SK-N-MC (cell line): Measurements from ENCODE around the gene IFT122.
"Not testable (repeated sequence)": the region's sequence is repeated elsewhere in the genome, so short reads cannot be mapped to it uniquely, and the experiment has no call there.

Source experiments
- DNase-seq: peaks from one replicate; pipeline ENCODE4 v3.0.0-alpha.2; 2011; ENCODE audit warnings: low read depth, low spot score
- H3K27ac ChIP-seq: fragments of 200-600 bp; sonication (generic); 2 replicates; pipeline ENCODE4 v1.5.1; 2016; ENCODE audit warnings: mixed run types
- H3K36me3 ChIP-seq: fragments of 200-600 bp; sonication (generic); 2 replicates; pipeline ENCODE4 v1.6.1; 2017; ENCODE audit warnings: antibody characterized with exemption, low read length, mixed read lengths; ENCODE audit not compliant: insufficient read depth
- H3K4me3 ChIP-seq: fragments of 200-600 bp; sonication (generic); 2 replicates; pipeline ENCODE4 v1.5.1; 2016
- H3K9ac ChIP-seq: fragments of 200-600 bp; sonication (generic); 2 replicates; pipeline ENCODE4 v1.8.0; 2017; ENCODE audit warnings: mixed run types, mixed read lengths; ENCODE audit not compliant: insufficient read length
- H3K9me3 ChIP-seq: fragments of 200-600 bp; sonication (generic); 2 replicates; pipeline ENCODE4 v1.6.1; 2017; ENCODE audit warnings: low read depth, mild to moderate bottlenecking, antibody characterized with exemption, low read length, moderate library complexity, mixed read lengths
- EZH2 ChIP-seq: fragments of 200-600 bp; sonication (generic); IDR thresholded peaks from one replicate; pipeline ENCODE4 v1.6.1; 2017; ENCODE audit warnings: antibody characterized with exemption
- FOXP2 ChIP-seq: optimal IDR thresholded peaks from 2 replicates; pipeline ENCODE3; 2011; ENCODE audit warnings: mild to moderate bottlenecking, moderate library complexity; ENCODE audit not compliant: insufficient read depth; ENCODE audit errors: extremely low read length, control extremely low read depth
- POLR2AphosphoS5 ChIP-seq: IDR thresholded peaks from 2 replicates; pipeline ENCODE4 v1.6.1; 2012; ENCODE audit warnings: mild to moderate bottlenecking, low read depth, low read length, borderline replicate concordance

The IFT122 gene, protein sequence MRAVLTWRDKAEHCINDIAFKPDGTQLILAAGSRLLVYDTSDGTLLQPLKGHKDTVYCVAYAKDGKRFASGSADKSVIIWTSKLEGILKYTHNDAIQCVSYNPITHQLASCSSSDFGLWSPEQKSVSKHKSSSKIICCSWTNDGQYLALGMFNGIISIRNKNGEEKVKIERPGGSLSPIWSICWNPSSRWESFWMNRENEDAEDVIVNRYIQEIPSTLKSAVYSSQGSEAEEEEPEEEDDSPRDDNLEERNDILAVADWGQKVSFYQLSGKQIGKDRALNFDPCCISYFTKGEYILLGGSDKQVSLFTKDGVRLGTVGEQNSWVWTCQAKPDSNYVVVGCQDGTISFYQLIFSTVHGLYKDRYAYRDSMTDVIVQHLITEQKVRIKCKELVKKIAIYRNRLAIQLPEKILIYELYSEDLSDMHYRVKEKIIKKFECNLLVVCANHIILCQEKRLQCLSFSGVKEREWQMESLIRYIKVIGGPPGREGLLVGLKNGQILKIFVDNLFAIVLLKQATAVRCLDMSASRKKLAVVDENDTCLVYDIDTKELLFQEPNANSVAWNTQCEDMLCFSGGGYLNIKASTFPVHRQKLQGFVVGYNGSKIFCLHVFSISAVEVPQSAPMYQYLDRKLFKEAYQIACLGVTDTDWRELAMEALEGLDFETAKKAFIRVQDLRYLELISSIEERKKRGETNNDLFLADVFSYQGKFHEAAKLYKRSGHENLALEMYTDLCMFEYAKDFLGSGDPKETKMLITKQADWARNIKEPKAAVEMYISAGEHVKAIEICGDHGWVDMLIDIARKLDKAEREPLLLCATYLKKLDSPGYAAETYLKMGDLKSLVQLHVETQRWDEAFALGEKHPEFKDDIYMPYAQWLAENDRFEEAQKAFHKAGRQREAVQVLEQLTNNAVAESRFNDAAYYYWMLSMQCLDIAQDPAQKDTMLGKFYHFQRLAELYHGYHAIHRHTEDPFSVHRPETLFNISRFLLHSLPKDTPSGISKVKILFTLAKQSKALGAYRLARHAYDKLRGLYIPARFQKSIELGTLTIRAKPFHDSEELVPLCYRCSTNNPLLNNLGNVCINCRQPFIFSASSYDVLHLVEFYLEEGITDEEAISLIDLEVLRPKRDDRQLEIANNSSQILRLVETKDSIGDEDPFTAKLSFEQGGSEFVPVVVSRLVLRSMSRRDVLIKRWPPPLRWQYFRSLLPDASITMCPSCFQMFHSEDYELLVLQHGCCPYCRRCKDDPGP

DNA sequence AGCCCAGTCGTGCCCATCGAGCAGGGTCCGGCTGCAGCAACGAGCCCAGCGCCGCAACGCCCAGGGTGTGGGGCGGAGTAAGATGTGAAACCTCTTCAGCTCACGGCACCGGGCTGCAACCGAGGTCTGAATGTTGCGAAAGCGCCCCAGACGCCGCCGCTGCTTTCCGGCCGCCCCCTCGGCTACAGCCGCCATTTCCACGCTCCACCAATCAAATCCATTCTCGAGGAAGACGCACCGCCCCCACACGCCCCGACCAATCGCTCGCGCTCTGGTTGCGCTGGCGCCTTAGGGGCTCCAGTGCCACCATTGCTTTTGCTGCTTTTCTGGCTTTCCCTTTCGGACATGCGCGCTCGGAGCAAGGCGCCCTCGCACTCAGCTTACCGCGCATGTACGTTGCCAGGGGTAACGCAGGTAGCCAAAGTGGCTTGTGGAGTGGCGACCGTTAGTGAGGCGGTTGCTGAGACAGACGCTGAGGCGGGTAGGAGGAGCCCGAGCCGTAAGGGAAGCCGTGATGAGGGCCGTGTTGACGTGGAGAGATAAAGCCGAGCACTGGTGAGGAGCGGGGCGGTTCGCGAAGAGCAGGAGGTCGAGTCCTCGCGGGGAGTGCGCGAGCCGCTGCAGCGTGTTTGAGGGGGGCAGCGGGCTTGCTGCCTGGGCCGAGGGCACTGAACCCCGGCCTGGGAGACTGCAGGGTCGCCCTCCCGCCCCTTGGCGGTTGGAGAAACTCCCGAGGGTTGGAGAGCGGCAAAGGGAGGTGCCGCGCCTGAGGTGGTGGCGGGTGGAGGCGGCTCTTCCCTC, at the start of gene IFT122, which contains the start of gene MBD4:
Gene IFT122, plus strand, starts transcription at position 408 of the 801 bp plus-strand sequence. Its CDS starts 107 bp downstream, at position 515.
Gene MBD4, minus strand, starts transcription at position 132 of the 801 bp plus-strand sequence. Its CDS starts 115 bp downstream, at position 17.
- Histone ChIP-seq H3K4me3 (peak within 1 kb of the TSS; percentile 96), H3K27ac (peak within 1 kb of the TSS; percentile 84), H3K36me3 (peaks cover 36% of the 10 kb centered on the region), H3K9me3 (no peaks in the 10 kb centered on the region), H3K9ac (peak within 1 kb of the TSS; percentile 95)
- TF ChIP-seq POLR2AphosphoS5 = peak; percentile 92
- peak; percentile 90 for TF ChIP-seq FOXP2
- TF ChIP-seq EZH2 = no peak
- DNase-seq = peak; percentile 99

DNA sequence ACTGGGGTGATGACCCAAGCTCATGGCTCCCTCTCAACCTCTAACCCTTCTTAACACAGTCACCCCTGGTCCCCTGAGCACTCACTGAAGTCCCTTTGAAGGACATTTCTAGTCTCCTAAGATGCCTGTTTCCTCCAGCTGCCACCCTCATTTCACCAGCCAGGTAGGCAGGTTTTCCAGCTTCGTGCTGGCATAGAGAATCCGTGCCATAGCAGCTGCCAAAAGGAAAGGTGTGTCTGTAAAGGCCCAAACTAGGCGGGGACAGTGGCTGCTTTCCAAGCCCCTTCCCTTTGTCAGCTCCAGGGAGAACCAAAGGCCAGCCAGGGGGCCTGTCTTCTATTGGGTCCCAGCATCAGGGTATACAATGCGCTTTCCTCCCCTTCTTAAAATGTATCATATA, 48.4 kb upstream of the IFT122 start:
- DNase-seq, H3K9ac ChIP-seq, H3K4me3 ChIP-seq, H3K9me3 ChIP-seq, H3K27ac ChIP-seq: not testable (repeated sequence)
- H3K36me3 ChIP-seq = peaks cover 65% of the 10 kb centered on the region

DNA sequence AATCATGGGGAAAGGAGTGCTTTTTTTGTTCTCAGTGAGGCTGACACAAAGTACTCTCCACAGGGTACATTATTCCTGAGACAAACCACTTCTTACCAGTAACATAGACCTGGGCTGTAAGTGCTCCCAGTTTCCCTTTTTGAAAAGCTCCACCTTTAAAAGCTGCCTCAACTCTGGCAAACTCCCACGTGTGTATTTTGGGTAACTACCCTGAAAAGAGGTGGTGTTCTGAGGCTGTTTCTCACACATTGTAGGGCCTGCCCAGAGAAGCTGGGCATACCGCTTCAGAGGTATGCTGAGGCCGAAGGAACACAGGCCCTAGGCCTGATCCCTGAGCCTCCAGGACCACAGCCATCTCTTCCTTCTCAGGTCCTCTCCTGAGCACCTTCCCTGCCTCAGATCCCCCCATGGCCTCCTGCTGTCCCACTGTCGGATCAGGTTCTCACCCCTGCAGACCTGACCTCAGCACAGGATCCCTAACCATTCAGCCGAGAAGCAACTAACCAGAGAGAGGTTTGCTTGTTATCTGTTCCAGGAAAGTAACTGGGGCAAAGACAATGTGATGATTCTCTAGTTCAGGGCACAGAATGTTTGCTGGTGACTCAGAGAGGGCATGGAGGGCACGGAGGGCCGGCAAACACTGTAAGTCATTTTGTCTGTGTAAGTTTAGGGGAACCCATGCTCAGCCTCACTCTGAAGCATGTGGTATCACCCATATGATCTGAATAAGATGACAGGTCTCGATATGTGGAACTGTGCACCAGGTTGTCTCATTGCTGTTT, 47.7 kb upstream of the IFT122 start:
- not testable (repeated sequence) for H3K27ac ChIP-seq, DNase-seq, H3K9ac ChIP-seq, H3K4me3 ChIP-seq, H3K9me3 ChIP-seq
- H3K36me3 ChIP-seq = peaks cover 65% of the 10 kb centered on the region

DNA sequence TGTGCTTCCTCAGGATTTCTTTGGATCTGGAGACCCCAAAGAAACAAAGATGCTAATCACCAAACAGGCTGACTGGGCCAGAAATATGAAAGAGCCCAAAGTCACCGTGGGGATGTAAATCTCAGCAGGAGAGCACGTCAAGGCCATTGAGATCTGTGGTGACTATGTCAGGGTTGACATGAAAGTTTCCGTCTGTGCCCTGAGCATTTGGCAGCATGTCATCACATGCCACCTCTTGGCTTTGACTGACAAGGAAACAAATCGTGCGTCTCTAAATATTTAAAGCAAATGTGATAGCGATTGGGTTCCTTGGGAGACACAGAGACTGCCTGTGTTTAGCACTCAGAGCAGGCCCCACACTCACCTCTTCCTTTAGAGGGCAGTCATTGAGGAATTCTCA, 46.8 kb upstream of the IFT122 start:
- peaks cover 58% of the 10 kb centered on the region for H3K36me3 ChIP-seq
- H3K27ac ChIP-seq = no peak overlapping the region
- TF ChIP-seq EZH2 (no peak), FOXP2 (no peak), POLR2AphosphoS5 (no peak)
- DNase-seq = no peak
- no peak overlapping the region for H3K4me3 ChIP-seq
- H3K9me3 ChIP-seq = no peaks in the 10 kb centered on the region
- H3K9ac ChIP-seq = no peak overlapping the region

DNA sequence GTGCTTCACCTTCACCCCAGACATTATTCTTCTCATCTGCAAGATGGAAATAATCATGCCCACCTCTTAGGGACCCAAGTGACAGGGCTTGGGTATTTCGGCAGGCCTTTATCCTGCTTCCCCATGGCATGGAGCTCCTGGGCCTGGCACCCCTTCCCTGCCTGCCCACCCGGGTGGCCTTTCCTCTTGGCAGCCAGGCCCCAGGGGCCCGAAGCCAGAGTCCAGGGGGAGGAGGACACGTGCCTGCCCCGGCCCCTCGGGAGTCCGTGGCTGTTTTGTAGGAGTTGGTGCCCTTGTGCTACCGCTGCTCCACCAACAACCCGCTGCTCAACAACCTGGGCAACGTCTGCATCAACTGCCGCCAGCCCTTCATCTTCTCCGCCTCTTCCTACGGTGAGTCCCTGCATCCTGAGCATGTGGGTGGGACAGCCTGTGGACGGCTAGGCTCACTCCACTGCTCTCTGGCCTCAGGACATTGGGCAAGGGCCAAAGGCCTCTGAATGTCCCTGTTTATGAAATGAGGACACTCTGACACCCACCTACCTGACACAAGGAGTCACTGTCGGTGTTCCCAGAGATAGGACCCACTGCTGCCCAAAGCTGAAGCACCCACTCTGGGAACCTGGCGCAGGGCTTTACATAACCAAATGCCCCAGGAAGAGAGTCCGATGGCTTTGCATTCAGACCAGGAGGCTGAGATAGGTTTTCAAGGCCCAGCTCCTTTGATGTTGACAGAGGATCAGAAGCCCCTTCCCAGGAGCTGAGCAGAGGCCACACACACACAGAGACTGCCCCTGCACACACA, 46.1 kb upstream of the IFT122 start:
- not testable (repeated sequence) for H3K9me3 ChIP-seq, H3K9ac ChIP-seq, DNase-seq, H3K4me3 ChIP-seq, H3K27ac ChIP-seq
- peaks cover 56% of the 10 kb centered on the region for H3K36me3 ChIP-seq

DNA sequence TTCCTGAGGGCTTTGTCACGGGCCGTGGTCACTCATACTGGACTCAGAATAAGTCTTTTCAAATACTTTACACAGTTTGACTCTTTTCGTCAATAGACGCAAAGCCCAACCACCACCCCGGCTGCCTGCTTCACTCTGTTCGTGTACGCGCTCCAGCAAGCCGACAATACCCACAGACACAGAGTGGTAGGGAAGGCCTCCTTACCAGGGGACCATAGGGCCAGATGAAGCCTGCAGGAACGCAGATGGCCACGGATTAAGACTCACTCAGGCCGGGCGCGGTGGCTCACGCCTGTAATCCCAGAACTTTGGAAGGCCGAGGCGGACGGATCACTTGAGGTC, 41.2 kb upstream of the IFT122 start:
- TF ChIP-seq FOXP2 (no peak), POLR2AphosphoS5 (no peak), EZH2 (no peak)
- no peaks in the 10 kb centered on the region for H3K9me3 ChIP-seq
- no peak for DNase-seq

DNA sequence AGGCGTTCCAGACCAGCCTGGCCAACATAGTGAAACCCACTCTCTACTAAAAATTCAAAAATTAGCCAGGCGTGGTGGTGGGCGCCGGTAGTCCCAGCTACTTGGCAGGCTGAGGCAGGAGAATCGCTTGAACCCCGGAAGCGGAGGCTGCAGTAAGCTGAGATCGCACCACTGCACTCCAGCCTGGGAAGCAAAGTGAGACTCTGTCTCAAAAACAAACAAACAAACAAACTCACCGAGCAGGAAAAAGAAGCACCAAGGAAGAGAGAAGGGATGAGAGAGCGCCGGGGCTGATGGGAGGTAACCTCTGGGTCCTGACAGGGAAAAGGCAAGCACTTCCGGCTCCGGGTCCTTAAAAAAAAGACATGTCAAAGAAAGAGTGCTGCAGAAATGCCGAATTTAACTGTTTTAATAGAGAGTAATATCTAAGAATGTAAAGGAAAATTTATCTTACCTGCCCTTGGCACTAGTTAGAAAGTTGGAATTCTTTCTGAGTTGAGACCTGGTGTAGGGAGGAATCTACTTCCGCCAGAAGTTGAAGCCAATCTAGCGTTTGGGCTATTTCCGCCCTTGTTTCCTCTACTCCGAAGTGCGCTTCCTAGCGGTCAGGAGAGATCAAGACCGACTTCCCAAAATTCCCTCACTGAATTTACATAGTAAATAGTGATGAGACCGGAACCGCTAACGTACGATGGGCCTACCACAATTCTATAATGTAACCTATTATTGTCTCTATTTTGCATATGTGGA, 40.7 kb upstream of the IFT122 start:
- TF ChIP-seq POLR2AphosphoS5 (peak; percentile 68), FOXP2 (no peak)
- peaks cover 17% of the 10 kb centered on the region for H3K36me3 ChIP-seq
- H3K27ac ChIP-seq = peak overlapping the region; percentile 98
- H3K9ac ChIP-seq = peak overlapping the region; percentile 95
- peak; percentile 99 for DNase-seq
- H3K9me3 ChIP-seq = no peaks in the 10 kb centered on the region
- H3K4me3 ChIP-seq = peak overlapping the region; percentile 93

More for the DNA sequence above, 41.2 kb upstream of the IFT122 start:
- Histone ChIP-seq H3K27ac (peak overlapping the region; percentile 98), H3K36me3 (peaks cover 17% of the 10 kb centered on the region), H3K9ac (peak overlapping the region; percentile 95), H3K4me3 (peak overlapping the region; percentile 93)
